OCI-M2 (cell line): ENCODE data around the gene SLK.

ENCODE experiments used
- DNase-seq: peaks from one replicate; lab custom pipeline; 2025; ENCODE audit not compliant: unreplicated experiment; lab: John Stamatoyannopoulos, UW

The SLK gene

GRCh38 chr10:104046651-104047050 lies 79.7 kb downstream of the SLK start:
- DNase-seq: no peak

GRCh38 chr10:104049504-104050250 lies 82.7 kb downstream of the SLK start:
- no peak for DNase-seq

DNA sequence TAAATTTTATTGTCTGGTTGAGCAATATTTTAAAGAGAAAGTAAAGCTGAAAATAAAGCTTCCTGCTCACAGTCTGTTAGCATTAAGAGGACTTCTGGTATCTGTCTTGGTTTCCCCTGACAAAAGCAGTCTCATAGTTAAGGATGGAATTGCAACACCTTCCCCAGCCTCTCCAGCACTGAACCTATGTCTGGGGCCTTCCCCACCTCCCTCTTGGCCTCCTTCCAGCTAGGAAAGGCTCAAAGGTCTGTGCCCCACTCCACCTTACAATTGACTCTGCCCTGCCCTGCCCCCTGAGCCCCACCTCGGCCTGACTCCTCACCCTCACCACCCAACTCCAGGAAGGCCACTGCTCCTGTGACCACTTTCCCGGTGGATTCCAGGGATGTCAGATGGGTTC lies 85.5 kb downstream of the SLK start:
- no peak for DNase-seq

- no peak for DNase-seq
These were observed 86.3 kb downstream of the SLK start for GRCh38 chr10:104053201-104053600.

- DNase-seq: no peak
These were observed 87.5 kb downstream of the SLK start for GRCh38 chr10:104054430-104054829.

GRCh38 chr10:104056619-104057273 lies 89.8 kb downstream of the SLK start:
- DNase-seq: no peak

DNA sequence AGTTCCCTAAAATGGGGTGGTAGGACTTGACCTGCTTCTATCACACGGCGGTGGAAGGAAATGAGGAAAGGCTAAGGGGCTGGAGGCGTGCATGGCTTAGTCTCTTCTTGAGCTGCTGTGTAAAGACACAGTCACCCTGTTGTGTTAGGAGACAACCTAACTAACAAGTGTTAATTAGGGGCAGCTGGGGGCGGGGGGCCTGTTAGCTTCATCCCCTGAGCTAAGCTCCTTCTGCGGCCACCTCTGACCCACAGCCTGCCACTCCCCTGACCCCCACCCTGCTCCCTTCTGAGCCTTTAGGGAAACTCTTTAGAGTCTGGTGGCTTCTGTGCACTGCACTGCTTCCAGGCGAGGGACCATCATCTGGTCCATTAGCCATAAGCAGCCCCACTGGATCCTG lies 90.8 kb downstream of the SLK start:
- DNase-seq: no peak

DNA sequence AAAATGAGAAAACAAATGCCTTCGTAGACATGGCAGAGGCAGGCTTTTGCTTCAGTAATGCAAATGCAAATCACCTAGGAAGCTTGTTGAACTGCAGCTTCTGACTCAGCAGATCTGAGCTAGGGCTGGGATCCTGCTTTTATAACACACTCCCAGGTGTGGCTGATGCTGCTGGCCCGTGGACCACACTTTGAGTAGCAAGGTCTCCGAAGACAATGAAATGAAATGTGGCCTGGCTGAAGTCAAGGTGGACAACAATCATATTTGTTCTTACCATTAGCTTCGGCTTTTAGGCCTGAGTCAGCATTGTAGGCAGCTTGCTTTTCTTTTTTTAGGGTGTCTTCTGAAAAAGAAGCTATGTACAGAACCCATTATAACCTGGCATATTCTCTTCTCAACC lies 92.4 kb downstream of the SLK start:
- DNase-seq: no peak

DNA sequence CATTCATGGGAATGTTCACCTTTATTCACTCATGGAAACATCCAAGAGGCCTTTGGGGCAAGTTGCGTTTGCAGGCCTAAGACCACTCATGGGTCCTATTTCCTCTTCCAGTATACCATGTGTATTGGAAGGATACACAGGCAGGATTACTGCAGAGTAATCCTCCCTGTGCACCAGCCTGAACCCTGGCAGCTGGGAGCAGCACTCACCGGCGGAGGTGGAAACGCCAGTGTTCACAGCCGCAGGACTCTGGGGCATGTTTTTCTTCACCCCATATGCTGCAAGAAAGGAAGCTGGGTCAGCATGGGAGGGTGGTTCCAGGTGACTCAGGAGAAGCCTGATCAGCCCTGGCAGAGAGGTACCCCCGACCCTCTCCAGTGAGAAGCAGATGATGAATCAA lies 94.3 kb downstream of the SLK start:
- DNase-seq: no peak

- no peak for DNase-seq
These were observed 98.8 kb downstream of the SLK start for GRCh38 chr10:104065748-104066147.

- DNase-seq: no peak
These were observed 100.0 kb downstream of the SLK start for GRCh38 chr10:104066945-104067344.

- DNase-seq: no peak
These were observed 100.6 kb downstream of the SLK start for GRCh38 chr10:104067525-104067924.

GRCh38 chr10:104069613-104070012 lies 102.7 kb downstream of the SLK start:
- no peak for DNase-seq

- DNase-seq: no peak
These were observed 105.8 kb downstream of the SLK start for GRCh38 chr10:104072786-104073185.

- DNase-seq: no peak
These were observed 107.6 kb downstream of the SLK start for GRCh38 chr10:104074505-104074904.

DNA sequence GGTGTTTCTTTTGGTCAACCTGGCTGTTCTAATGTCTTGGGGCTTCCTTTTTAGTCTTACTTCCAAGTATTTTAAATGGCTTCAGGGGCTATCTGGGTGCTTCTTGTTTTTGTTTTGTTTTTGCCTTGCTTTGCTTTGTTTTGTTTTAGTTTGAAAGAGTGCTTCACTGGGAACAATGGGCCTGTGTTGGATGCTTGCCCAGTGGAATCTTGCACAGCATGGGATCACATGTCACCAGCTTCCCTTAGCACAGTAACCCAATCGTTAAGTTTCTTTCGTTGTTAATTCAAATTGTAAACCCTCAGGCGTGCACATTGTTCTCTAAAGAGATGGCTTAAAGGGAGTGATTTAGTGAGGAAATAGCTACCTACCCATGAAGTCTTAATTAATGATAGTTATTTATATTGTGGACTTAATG lies 109.8 kb downstream of the SLK start:
- no peak for DNase-seq

DNA sequence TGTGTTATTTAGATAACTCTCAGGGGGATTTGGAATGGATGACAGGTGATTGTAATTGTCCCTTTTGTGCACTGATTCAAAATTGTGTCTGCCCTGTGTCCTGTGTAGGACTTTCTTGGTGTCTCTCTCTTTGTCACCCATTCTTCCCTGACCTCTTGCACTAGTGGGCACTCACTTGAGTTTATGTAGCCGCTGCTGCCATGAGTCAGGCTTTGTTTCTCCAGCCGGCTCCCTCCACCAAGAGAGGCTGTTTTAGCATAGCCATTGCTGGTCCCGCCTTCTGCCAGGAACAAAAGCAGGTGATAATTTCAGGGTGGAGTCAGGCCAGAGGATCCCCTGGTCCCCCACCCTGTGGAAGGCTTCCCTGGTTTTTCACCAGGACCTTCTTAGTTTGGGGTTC lies 110.3 kb downstream of the SLK start:
- no peak for DNase-seq

- no peak for DNase-seq
These were observed 110.8 kb downstream of the SLK start for GRCh38 chr10:104077663-104078151.
